ENCODE data around the gene TUBGCP6. TPM values are rescaled to one million over a fixed set of nuclear protein-coding genes. Genes with fewer than 3 reads are reported as not detected.
A peak's percentile ranks its signal among the peaks of the same experiment; 100 is the strongest.

Gene TUBGCP6
- total RNA-seq, 1 donor from 2014 or later, result 26.3 TPM

GRCh38 chr22:50211147-50211546 is 33.7 kb downstream of the TUBGCP6 start:
- peaks cover 78% of the 10 kb centered on the region for H4K20me1 ChIP-seq (ENCODE audit: insufficient read depth, low read length)
- Mint-ChIP-seq H3K27ac (ENCODE audit: unreplicated experiment) (peak overlapping the region; percentile 16), H3K36me3 (ENCODE audit: low read depth, unreplicated experiment) (peaks cover 17% of the 10 kb centered on the region), H3K4me1 (ENCODE audit: low read depth, unreplicated experiment) (no peaks in the 10 kb centered on the region), H3K4me3 (ENCODE audit: unreplicated experiment) (no peak overlapping the region), H3K27me3 (ENCODE audit: low read depth, unreplicated experiment) (no peaks in the 10 kb centered on the region), H3K9me3 (ENCODE audit: unreplicated experiment) (no peaks in the 10 kb centered on the region)
- H3K9me3 ChIP-seq (ENCODE audit: insufficient read depth, low read depth, low read length), result no peaks in the 10 kb centered on the region
- peaks cover 21% of the 10 kb centered on the region for H3K36me3 ChIP-seq (ENCODE audit: insufficient read depth, low read length)
- H3K4me1 ChIP-seq (ENCODE audit: insufficient read depth, low read length), result no peaks in the 10 kb centered on the region
- no peak overlapping the region for H3K27ac ChIP-seq (ENCODE audit: low read depth, low read length)
- no peak overlapping the region for H3K9ac ChIP-seq (ENCODE audit: low read length)
- FAIRE-seq, result no peak
- H3K4me3 ChIP-seq (ENCODE audit: insufficient read depth, low read depth, low read length), result no peak overlapping the region
- no peak for TF ChIP-seq EZH2 (IDR thresholded peaks at IDR 0.05; ENCODE audit: insufficient read depth, low read length)
- no peak for DNase-seq (ENCODE audit: low read depth)
- H3K4me2 ChIP-seq (ENCODE audit: low read length), result no peak overlapping the region
- peaks cover 51% of the 10 kb centered on the region for H3K79me2 ChIP-seq (ENCODE audit: insufficient read depth, low read length)
- H3K27me3 ChIP-seq (ENCODE audit: insufficient read depth, low read length), result no peaks in the 10 kb centered on the region
- H2AFZ ChIP-seq (ENCODE audit: low read depth, low read length), result no peak overlapping the region

GRCh38 chr22:50210378-50211139 is 34.3 kb downstream of the TUBGCP6 start:
- Mint-ChIP-seq H3K4me1 (ENCODE audit: low read depth, unreplicated experiment) (no peaks in the 10 kb centered on the region), H3K27ac (ENCODE audit: unreplicated experiment) (no peak overlapping the region), H3K9me3 (ENCODE audit: unreplicated experiment) (no peaks in the 10 kb centered on the region), H3K27me3 (ENCODE audit: low read depth, unreplicated experiment) (no peaks in the 10 kb centered on the region), H3K36me3 (ENCODE audit: low read depth, unreplicated experiment) (peaks cover 19% of the 10 kb centered on the region), H3K4me3 (ENCODE audit: unreplicated experiment) (no peak overlapping the region)
- Histone ChIP-seq H4K20me1 (ENCODE audit: insufficient read depth, low read length) (peaks cover 76% of the 10 kb centered on the region), H3K27me3 (ENCODE audit: insufficient read depth, low read length) (no peaks in the 10 kb centered on the region), H3K4me1 (ENCODE audit: insufficient read depth, low read length) (no peaks in the 10 kb centered on the region), H3K9me3 (ENCODE audit: insufficient read depth, low read depth, low read length) (no peaks in the 10 kb centered on the region), H3K9ac (ENCODE audit: low read length) (no peak overlapping the region), H3K4me3 (ENCODE audit: insufficient read depth, low read depth, low read length) (no peak overlapping the region), H3K4me2 (ENCODE audit: low read length) (no peak overlapping the region), H3K27ac (ENCODE audit: low read depth, low read length) (no peak overlapping the region), H3K79me2 (ENCODE audit: insufficient read depth, low read length) (peaks cover 51% of the 10 kb centered on the region), H3K36me3 (ENCODE audit: insufficient read depth, low read length) (peaks cover 21% of the 10 kb centered on the region), H2AFZ (ENCODE audit: low read depth, low read length) (no peak overlapping the region)
- FAIRE-seq (no peak), DNase-seq (ENCODE audit: low read depth) (no peak)
- TF ChIP-seq CTCF (IDR thresholded peaks at IDR 0.05; ENCODE audit: insufficient read depth, low read depth, low read length) (no peak), EZH2 (IDR thresholded peaks at IDR 0.05; ENCODE audit: insufficient read depth, low read length) (no peak)

GRCh38 chr22:50209893-50210292 is 34.9 kb downstream of the TUBGCP6 start:
- no peak overlapping the region for H3K4me2 ChIP-seq (ENCODE audit: low read length)
- no peaks in the 10 kb centered on the region for H3K9me3 ChIP-seq (ENCODE audit: insufficient read depth, low read depth, low read length)
- Mint-ChIP-seq H3K9me3 (ENCODE audit: unreplicated experiment) (no peaks in the 10 kb centered on the region), H3K27ac (ENCODE audit: unreplicated experiment) (no peak overlapping the region), H3K4me1 (ENCODE audit: low read depth, unreplicated experiment) (no peaks in the 10 kb centered on the region), H3K36me3 (ENCODE audit: low read depth, unreplicated experiment) (peaks cover 20% of the 10 kb centered on the region), H3K27me3 (ENCODE audit: low read depth, unreplicated experiment) (no peaks in the 10 kb centered on the region), H3K4me3 (ENCODE audit: unreplicated experiment) (peak overlapping the region; percentile 27)
- DNase-seq (ENCODE audit: low read depth) (no peak), FAIRE-seq (no peak)
- peaks cover 53% of the 10 kb centered on the region for H3K79me2 ChIP-seq (ENCODE audit: insufficient read depth, low read length)
- H3K27ac ChIP-seq (ENCODE audit: low read depth, low read length), result no peak overlapping the region
- H3K4me3 ChIP-seq (ENCODE audit: insufficient read depth, low read depth, low read length), result no peak overlapping the region
- H3K36me3 ChIP-seq (ENCODE audit: insufficient read depth, low read length), result peaks cover 21% of the 10 kb centered on the region
- peaks cover 75% of the 10 kb centered on the region for H4K20me1 ChIP-seq (ENCODE audit: insufficient read depth, low read length)
- H3K27me3 ChIP-seq (ENCODE audit: insufficient read depth, low read length), result no peaks in the 10 kb centered on the region
- TF ChIP-seq CTCF (IDR thresholded peaks at IDR 0.05; ENCODE audit: insufficient read depth, low read depth, low read length) (peak; percentile 80), EZH2 (IDR thresholded peaks at IDR 0.05; ENCODE audit: insufficient read depth, low read length) (no peak)
- no peaks in the 10 kb centered on the region for H3K4me1 ChIP-seq (ENCODE audit: insufficient read depth, low read length)
- H3K9ac ChIP-seq (ENCODE audit: low read length), result no peak overlapping the region
- no peak overlapping the region for H2AFZ ChIP-seq (ENCODE audit: low read depth, low read length)
